GM12892 (cell line): Measurements from ENCODE around the gene CXCR1.

Source experiments
- POLR2A ChIP-seq: IDR thresholded peaks from 2 replicates; pipeline ENCODE4 v1.6.1; 2011; ENCODE audit warnings: low read depth, low read length, control low read depth
- POLR2AphosphoS5 ChIP-seq: IDR thresholded peaks from 2 replicates; pipeline ENCODE4 v1.6.1; 2011; ENCODE audit warnings: low read depth, low read length, control low read depth
- TAF1 ChIP-seq: IDR thresholded peaks from 2 replicates; pipeline ENCODE4 v1.6.1; 2011; ENCODE audit warnings: low read depth, mild to moderate bottlenecking, control low read depth, low read length, borderline replicate concordance

DNA sequence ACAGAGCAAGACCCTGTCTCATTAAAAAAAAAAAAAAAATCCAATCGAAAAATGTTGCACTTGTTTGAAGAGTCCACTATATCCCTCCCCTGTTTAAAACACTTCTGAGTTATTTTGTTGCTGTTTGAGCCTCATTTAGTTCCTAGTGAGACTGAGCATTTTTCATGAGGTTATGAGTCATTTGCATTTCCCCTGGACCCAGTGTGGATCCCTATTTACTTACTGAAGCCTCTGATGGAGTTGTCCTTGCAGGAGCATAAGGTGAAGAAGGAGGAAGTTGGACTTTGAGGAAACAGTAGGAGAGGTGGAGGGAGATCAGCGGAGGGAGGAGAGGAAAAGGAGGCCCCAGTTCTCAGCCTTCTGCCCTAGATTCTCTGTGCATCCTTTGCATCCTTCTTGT is 5.1 kb downstream of the CXCR1 start:
- TF ChIP-seq TAF1 (no peak), POLR2A (no peak), POLR2AphosphoS5 (no peak)
